OCI-LY3 (cell line): Measurements from ENCODE around the gene SASS6.

Source experiments
- CTCF ChIP-seq: fragments of 200-600, 300-600 bp; sonication (generic); IDR thresholded peaks from 2 replicates; pipeline ENCODE4 v1.5.1; 2014; ENCODE audit warnings: antibody characterized with exemption, low read length, low read depth
- EZH2phosphoT487 ChIP-seq: fragments of 200-600 bp; shearing (Covaris generic); IDR thresholded peaks from 2 replicates; pipeline ENCODE4 v1.6.1; 2018; ENCODE audit warnings: antibody characterized with exemption, mixed run types, low read depth

- TF ChIP-seq EZH2phosphoT487 (no peak), CTCF (no peak)
Observed at GRCh38 chr1:100147875-100148274, 15.1 kb upstream of the SASS6 start.
